GM12878 (cell line): Measurements from ENCODE around the gene OR52M1. TPM values are rescaled to one million over a fixed set of nuclear protein-coding genes. Genes with fewer than 3 reads are reported as not detected.

ENCODE experiments used
- ATAC-seq: fragments of 200-7000 bp; cut with Tn5 transposase; 3 replicates; pipeline ENCODE4 v1.9.1; 2020; ENCODE audit warnings: mild to moderate bottlenecking, moderate library complexity
- BruUV-seq: library from RNA; stranded (reverse); fragments of 400-500 nt; replicated peaks from 2 replicates; lab custom pipeline; 2021; lab: Mats Ljungman, UMichigan
- CTCF ChIA-PET: fragments of 300-600 bp; sonication (Branson Sonifier 250); formaldehyde crosslinking; extraction: SDS; loops from one replicate; lab custom pipeline; 2021; ENCODE audit warnings: inconsistent platforms; lab: Yijun Ruan, JAX
- POLR2A ChIA-PET: fragments of 350-600 bp; formaldehyde crosslinking; extraction: SDS; loops from one replicate; lab custom pipeline; 2021; ENCODE audit warnings: inconsistent platforms; lab: Charles Lee
- RAD21 ChIA-PET: fragments of 300-600 bp; sonication (Branson Sonifier 250); formaldehyde crosslinking; loops from one replicate; lab custom pipeline; 2023; ENCODE audit warnings: antibody characterized with exemption; ENCODE audit not compliant: unreplicated experiment; lab: Charles Lee
- SMC1A ChIA-PET: fragments of 300-600 bp; sonication (Branson Sonifier 250); formaldehyde crosslinking; loops from one replicate; lab custom pipeline; 2023; ENCODE audit not compliant: unreplicated experiment, uncharacterized antibody; lab: Charles Lee
- DNase-seq: peaks from one replicate; pipeline ENCODE4 v3.0.0-alpha.2; 2011; ENCODE audit warnings: low read depth, low spot score
- FAIRE-seq: peaks from 3 replicates; lab custom pipeline; 2011; peaks lifted over from hg19 to GRCh38; lab: Jason Lieb, UNC
- H2AFZ ChIP-seq: 2 replicates; pipeline ENCODE4 v1.6.0; 2011; ENCODE audit warnings: low read depth, low read length, control low read depth; ENCODE audit not compliant: control insufficient read depth
- H3K27ac ChIP-seq: 2 replicates; pipeline ENCODE4 v1.5.1; 2011; ENCODE audit warnings: control low read depth; ENCODE audit not compliant: control insufficient read depth, insufficient read depth
- H3K27me3 ChIP-seq, 2 experiments: replicated peaks in 1 of 2; 2 replicates each; pipeline versions ENCODE4 v1.6.0 to v1.6.1; 2011; ENCODE audit warnings: low read length in 1 of 2; ENCODE audit not compliant: control insufficient read depth in 2 of 2, insufficient read depth in 2 of 2
- H3K36me3 ChIP-seq, 2 experiments: 2 replicates each; pipeline ENCODE4 v1.5.1; 2011; ENCODE audit warnings: low read length in 1 of 2; ENCODE audit not compliant: control insufficient read depth in 2 of 2, insufficient read depth in 2 of 2
- H3K4me1 ChIP-seq: 2 replicates; pipeline ENCODE4 v1.6.1; 2011; ENCODE audit warnings: mild to moderate bottlenecking, low read length, moderate library complexity, mixed read lengths; ENCODE audit not compliant: control insufficient read depth, insufficient read depth
- H3K4me2 ChIP-seq: 2 replicates; pipeline ENCODE4 v1.6.0; 2011; ENCODE audit warnings: control low read depth; ENCODE audit not compliant: control insufficient read depth, insufficient read depth
- H3K4me3 ChIP-seq: fragments of 200-600 bp; sonication (generic); 2 replicates; pipeline ENCODE4 v1.5.1; 2016
- H3K79me2 ChIP-seq: 2 replicates; pipeline ENCODE4 v1.6.0; 2011; ENCODE audit warnings: low read length; ENCODE audit not compliant: control insufficient read depth, insufficient read depth
- H3K9ac ChIP-seq: 2 replicates; pipeline ENCODE4 v1.8.0; 2011; ENCODE audit warnings: low read length, control low read depth, mixed read lengths; ENCODE audit not compliant: control insufficient read depth, insufficient read depth
- H3K9me3 ChIP-seq: replicated peaks from 3 replicates; pipeline ENCODE4 v1.5.1; 2011; ENCODE audit warnings: mild to moderate bottlenecking, low read length; ENCODE audit not compliant: control insufficient read depth, insufficient read depth
- H4K20me1 ChIP-seq: 2 replicates; pipeline ENCODE4 v1.6.0; 2011; ENCODE audit not compliant: control insufficient read depth, insufficient read depth
- BHLHE40 ChIP-seq, 2 experiments: fragments of 450-650 bp in 1 of 2; IDR thresholded peaks; 2 replicates each; pipeline ENCODE4 v1.6.1; 2011 to 2017; ENCODE audit warnings: low read depth in 2 of 2, borderline replicate concordance in 1 of 2, improper control_type of control experiment in 1 of 2, low read length in 1 of 2, mild to moderate bottlenecking in 1 of 2
- CBFB ChIP-seq: IDR thresholded peaks from 2 replicates; pipeline ENCODE4 v1.6.1; 2016; ENCODE audit warnings: antibody characterized with exemption, low read depth
- HSF1 ChIP-seq: fragments of 150-350 bp; IDR thresholded peaks from 2 replicates; pipeline ENCODE4 v1.6.1; 2014; ENCODE audit warnings: mild to moderate bottlenecking, low read depth, low read length
- KLF5 ChIP-seq: fragments of 450-650 bp; IDR thresholded peaks from 2 replicates; pipeline ENCODE4 v1.6.1; 2014; ENCODE audit warnings: mild to moderate bottlenecking; ENCODE audit not compliant: partially characterized antibody
- MLLT1 ChIP-seq: fragments of 450-650 bp; IDR thresholded peaks from 2 replicates; pipeline ENCODE4 v1.6.1; 2016; ENCODE audit warnings: mild to moderate bottlenecking
- MTA3 ChIP-seq: IDR thresholded peaks from 2 replicates; pipeline ENCODE4 v1.6.1; 2012; ENCODE audit warnings: low read length, inconsistent platforms, borderline replicate concordance
- MYB ChIP-seq: fragments of 150-350 bp; IDR thresholded peaks from 2 replicates; pipeline ENCODE4 v1.6.1; 2014; ENCODE audit warnings: mild to moderate bottlenecking, low read depth, low read length, borderline replicate concordance
- PAX5 ChIP-seq: IDR thresholded peaks from 2 replicates; pipeline ENCODE4 v1.6.1; 2011; ENCODE audit warnings: low read depth, low read length, borderline replicate concordance
- RBBP5 ChIP-seq: fragments of 200-600 bp; sonication (generic); conservative IDR thresholded peaks from 2 replicates; pipeline ENCODE4 v1.6.1; 2016
- SIN3A ChIP-seq: IDR thresholded peaks from 2 replicates; pipeline ENCODE4 v1.6.1; 2012; ENCODE audit warnings: low read depth, low read length, improper control_type of control experiment
- SMAD1 ChIP-seq: fragments of 450-650 bp; IDR thresholded peaks from 2 replicates; pipeline ENCODE4 v1.6.1; 2018; ENCODE audit warnings: mild to moderate bottlenecking, low read depth; ENCODE audit not compliant: partially characterized antibody
- SMAD5 ChIP-seq: IDR thresholded peaks from 2 replicates; pipeline ENCODE4 v1.6.1; 2016; ENCODE audit warnings: antibody characterized with exemption, low read depth
- SMARCA5 ChIP-seq: fragments of 450-650 bp; IDR thresholded peaks from 2 replicates; pipeline ENCODE4 v1.6.1; 2017; ENCODE audit warnings: mild to moderate bottlenecking
- SPI1 ChIP-seq: IDR thresholded peaks from 2 replicates; pipeline ENCODE4 v1.6.1; 2011; ENCODE audit warnings: low read depth, mild to moderate bottlenecking, low read length, moderate library complexity, borderline replicate concordance; ENCODE audit not compliant: insufficient read depth
- STAT1 ChIP-seq: fragments of 450-650 bp; conservative IDR thresholded peaks from 2 replicates; pipeline ENCODE4 v1.6.1; 2014; ENCODE audit warnings: antibody characterized with exemption, mild to moderate bottlenecking
- SUPT20H ChIP-seq: IDR thresholded peaks from 2 replicates; pipeline ENCODE4 v1.6.1; 2011; ENCODE audit warnings: low read depth, mild to moderate bottlenecking, low read length, moderate library complexity, borderline replicate concordance; ENCODE audit not compliant: control insufficient read depth
- WGBS: methylation state at CpG from one replicate; pipeline ENCODE4 v1.1.6; 2016; ENCODE audit warnings: low lambda C conversion rate; ENCODE audit not compliant: insufficient replicate concordance, insufficient coverage; ENCODE audit errors: missing lambda C conversion rate; 5-methylcytosine and 5-hydroxymethylcytosine counted together
- in situ Hi-C: fragments of 300-500 bp; cut with MboI; formaldehyde crosslinking; loops from 9 replicates; pipeline ENCODE4 v1.14.3; 2018; ENCODE audit warnings: mixed read lengths
- intact Hi-C: fragments of 100-400 bp; cut with micrococcal nuclease; formaldehyde crosslinking; loops from one replicate; pipeline ENCODE4 v1.14.2; 2022; ENCODE audit not compliant: unreplicated experiment
- polyA plus RNA-seq, 11 experiments: library from polyadenylated mRNA; depleted of rRNA in 4 of 11; unstranded in 6 of 11; stranded (reverse) in 5 of 11; fragments of >200 nt; fragmentation: Nextera tagmentation in 4 of 11; fragmentation: Illumina TruSeq in 1 of 11; extraction: Ambion mirVana in 4 of 11; extraction: Trizol in 1 of 11; gene quantifications; 1 replicate in 1 of 11; 2 replicates in 10 of 11; pipeline versions ENCODE4 v1.2.1 to v1.2.3, GENCODE V29; 2011 to 2016; ENCODE audit warnings: inconsistent platforms in 2 of 11, missing spikeins in 2 of 11, low read depth in 1 of 11
- total RNA-seq, 4 experiments: library from RNA; depleted of rRNA in 3 of 4; stranded (reverse); fragments of >200 nt in 3 of 4; fragmentation: Illumina TruSeq in 1 of 4; extraction: Trizol in 1 of 4; gene quantifications; 2 replicates each; pipeline versions ENCODE4 v1.2.1 to v1.2.3, GENCODE V29; 2013 to 2021

Gene OR52M1
- total and polyA plus RNA-seq, 10 of the 15 experiments (the other 5 are each of a cell fraction or from before 2014, with no cell fraction given): not detected

DNA sequence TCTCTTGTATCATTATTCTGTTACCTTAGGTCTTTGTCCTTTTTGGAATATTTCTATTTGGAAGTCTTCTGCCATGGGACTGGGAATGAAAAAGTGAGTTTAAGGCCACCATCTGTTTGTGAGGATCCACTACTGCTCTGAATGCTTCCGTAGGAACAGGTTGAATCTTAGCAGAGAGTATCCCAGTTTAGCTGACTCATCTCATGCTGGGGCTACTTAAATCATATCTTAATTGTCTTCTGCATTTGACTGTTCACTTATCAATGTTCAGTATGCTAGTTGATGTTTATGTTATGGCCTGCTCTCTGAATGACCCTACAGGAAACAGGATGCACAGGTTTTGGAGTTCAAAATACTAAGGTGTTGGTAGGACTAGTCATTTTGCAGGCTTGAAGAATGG, 35.1 kb downstream of the OR52M1 start:
- no peaks in the 10 kb centered on the region; a peak in 1 of 4 replicates for H3K27me3 ChIP-seq
- no peak for DNase-seq
- ChIA-PET SMC1A (no interaction called here), POLR2A (no interaction called here), RAD21 (no interaction called here), CTCF (no interaction called here)
- no peaks in the 10 kb centered on the region for H3K9me3 ChIP-seq
- ATAC-seq: no peak
- in situ Hi-C loops: no loop called here
- no TSS peak for BruUV-seq
- intact Hi-C loops: no loop called here
- H3K36me3 ChIP-seq: no peaks in the 10 kb centered on the region
- TF ChIP-seq STAT1: no peak
- TF ChIP-seq MLLT1: no peak
- TF ChIP-seq KLF5: no peak
- H2AFZ ChIP-seq: no peak overlapping the region
- H3K4me3 ChIP-seq: no peak overlapping the region
- 44% methylated on average over 1 of the region's 1 CpG for WGBS
- no peak for FAIRE-seq
- H3K27ac ChIP-seq: no peak overlapping the region
- no peaks in the 10 kb centered on the region for H3K79me2 ChIP-seq
- no peaks in the 10 kb centered on the region for H3K4me1 ChIP-seq
- no peak overlapping the region for H3K4me2 ChIP-seq
- no peaks in the 10 kb centered on the region for H4K20me1 ChIP-seq
- H3K9ac ChIP-seq: no peak overlapping the region

DNA sequence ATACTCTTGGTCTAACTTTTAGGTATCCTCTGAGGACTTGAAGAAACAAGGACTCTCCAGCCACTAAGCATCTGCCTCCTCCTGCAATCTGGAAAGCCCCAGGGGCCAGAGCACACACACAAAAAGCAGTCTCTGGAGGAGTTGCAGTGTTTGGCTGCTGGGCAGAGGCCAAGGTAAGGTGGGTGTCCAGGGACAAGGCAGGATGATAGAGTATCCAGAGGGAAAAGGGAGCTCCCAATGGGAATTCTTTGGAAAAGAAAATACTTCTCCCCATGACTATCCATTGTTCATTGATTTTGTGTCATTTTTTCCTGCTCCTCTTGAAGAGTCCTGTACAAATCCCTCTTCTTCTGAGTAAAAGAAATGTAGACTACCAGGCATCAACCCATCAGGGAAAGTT, 36.5 kb downstream of the OR52M1 start, which contains the start of gene OR52I2:
Gene OR52I2 (plus strand): TSS at position 301 of the 400 bp plus-strand sequence.
- H3K79me2 ChIP-seq: no peaks in the 10 kb centered on the region
- ChIA-PET RAD21 (no interaction called here), POLR2A (no interaction called here), SMC1A (interaction anchor here (1.1 kb wide), 1 partner anchor 52 kb away, joined by 3 read pairs; no protein-coding TSS in a partner anchor), CTCF (interaction anchor here (0.8 kb wide), 1 partner anchor 10 kb away, joined by 3 read pairs; no protein-coding TSS in a partner anchor)
- H3K4me2 ChIP-seq: no peak within 1 kb of the TSS
- no peak within 1 kb of the TSS for H3K4me3 ChIP-seq
- no peaks in the 10 kb centered on the region for H3K36me3 ChIP-seq
- H3K4me1 ChIP-seq: no peaks in the 10 kb centered on the region
- intact Hi-C loops (no loop called here), in situ Hi-C loops (no loop called here)
- H3K9me3 ChIP-seq: no peaks in the 10 kb centered on the region
- no peak within 1 kb of the TSS for H2AFZ ChIP-seq
- FAIRE-seq (no peak), DNase-seq (no peak), ATAC-seq (no peak)
- no peak within 1 kb of the TSS for H3K27ac ChIP-seq
- no TSS peak for BruUV-seq
- H3K27me3 ChIP-seq: no peaks in the 10 kb centered on the region; a peak in 1 of 4 replicates
- H4K20me1 ChIP-seq: no peaks in the 10 kb centered on the region
- H3K9ac ChIP-seq: no peak within 1 kb of the TSS
- no peak for TF ChIP-seq SUPT20H
- TF ChIP-seq CBFB: no peak
- no peak for TF ChIP-seq SMAD1
- TF ChIP-seq SPI1: no peak
- TF ChIP-seq SMARCA5: no peak
- no peak for TF ChIP-seq RBBP5
- TF ChIP-seq SIN3A: no peak
- no peak for TF ChIP-seq PAX5
- no peak for TF ChIP-seq MTA3
- TF ChIP-seq MYB: no peak
- TF ChIP-seq SMAD5: no peak
- no peak for TF ChIP-seq BHLHE40 (IDR thresholded peaks at IDR 0.05; ENCODE audit: borderline replicate concordance in 1 of 2, low read depth in 2 of 2, low read length in 1 of 2)
- no peak for TF ChIP-seq HSF1
